ENCODE results near the gene PGBD5.

The PGBD5 gene

DNA sequence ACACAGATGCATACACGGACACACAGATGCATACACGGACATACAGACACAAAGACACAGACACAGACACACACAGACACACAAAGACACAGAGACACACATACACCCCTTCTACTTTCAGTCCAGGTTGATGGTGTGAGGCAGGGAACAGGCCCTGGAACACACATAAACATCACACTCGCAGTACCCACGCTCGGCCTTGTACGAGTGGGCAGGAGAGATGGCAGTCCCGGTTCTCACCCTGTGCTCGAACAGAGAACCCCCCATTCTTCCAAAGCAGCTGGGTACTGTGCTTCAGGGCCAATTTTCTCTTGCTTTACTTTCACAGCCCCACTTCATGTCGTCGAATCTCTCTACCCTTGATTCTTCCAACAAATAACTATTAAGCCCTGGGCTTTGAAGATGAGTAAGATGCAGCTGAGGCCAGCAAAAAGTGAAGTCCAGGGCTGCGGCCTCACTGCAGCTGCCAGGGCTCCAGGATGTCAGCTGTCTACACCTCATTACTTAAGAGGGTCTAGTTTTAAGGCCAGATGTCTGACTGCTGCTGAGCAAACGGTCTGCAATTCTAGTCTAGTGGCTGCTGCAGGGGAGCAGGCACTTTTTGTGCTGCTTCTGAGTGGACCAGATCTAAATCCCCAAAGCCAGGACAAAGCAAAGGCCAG lies 90.1 kb downstream of the PGBD5 start:
- no peak for DNase-seq (ENCODE audit: low read depth, low spot score)

DNA sequence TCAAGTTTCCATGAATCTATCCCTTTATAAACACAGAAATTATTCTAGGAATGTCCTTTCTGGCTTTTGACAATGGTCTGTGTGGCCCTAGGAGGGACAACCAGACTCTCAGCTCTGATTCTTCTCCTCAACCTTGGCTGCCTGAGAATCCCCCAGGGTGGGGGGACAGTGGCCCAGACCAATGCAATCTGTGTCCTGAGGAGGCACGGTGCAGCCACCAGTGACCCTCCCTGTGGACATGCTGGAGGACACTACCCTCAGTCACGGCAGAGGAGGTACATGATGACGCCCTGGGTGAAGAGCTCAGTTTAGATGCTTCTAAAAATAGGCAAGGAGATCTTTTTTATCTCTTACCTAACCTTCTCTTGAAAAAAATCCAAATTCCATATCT lies 91.7 kb downstream of the PGBD5 start:
- H3K4me3 ChIP-seq (ENCODE audit: low read length) = no peak overlapping the region

More for the DNA sequence above, 90.1 kb downstream of the PGBD5 start:
- H3K4me3 ChIP-seq (ENCODE audit: low read length) = no peak overlapping the region

DNA sequence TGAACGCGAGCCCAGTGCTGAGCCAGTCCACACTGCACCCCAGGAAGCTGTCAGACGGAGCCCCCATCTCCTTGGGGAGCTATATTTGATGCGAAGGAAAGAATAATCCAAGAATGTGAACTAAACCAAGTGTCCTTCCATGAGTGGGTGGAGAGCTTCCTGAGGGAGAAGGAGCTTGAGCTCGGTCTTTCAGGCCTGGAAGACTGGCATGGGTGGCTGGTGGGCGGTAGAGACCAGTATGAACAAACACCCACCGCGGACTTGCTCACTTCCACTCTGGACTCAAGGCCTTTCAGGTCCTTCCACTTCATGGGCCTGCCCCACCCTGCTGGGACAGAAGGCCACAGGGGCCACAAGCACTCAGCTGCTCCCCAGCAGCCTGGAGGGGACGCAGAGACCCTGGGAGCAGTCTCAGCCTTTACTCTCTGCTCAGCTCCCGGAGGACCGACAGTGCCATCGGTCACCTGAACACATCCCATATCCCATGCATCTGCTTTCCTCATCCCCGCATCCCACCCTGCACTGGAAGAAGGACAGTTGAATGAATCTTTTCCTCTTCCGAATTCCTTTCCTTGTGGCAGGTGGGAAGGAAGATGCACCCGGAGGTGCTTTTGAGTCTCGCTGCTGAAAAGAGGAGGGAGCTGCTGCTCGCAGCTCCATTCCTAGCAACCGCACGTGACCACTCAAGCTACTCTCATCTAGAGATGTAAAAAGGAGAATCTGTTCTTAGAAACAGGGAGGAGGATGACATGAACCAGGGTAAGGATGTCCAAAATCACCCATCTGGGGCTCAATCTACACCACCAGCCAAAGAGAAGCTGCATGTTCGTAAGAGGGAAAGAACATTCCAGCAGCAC lies 92.3 kb downstream of the PGBD5 start:
- DNase-seq (ENCODE audit: low read depth, low spot score) = no peak
- no peak overlapping the region for H3K4me3 ChIP-seq (ENCODE audit: low read length)

More for the DNA sequence above, 91.7 kb downstream of the PGBD5 start:
- no peak for DNase-seq (ENCODE audit: low read depth, low spot score)

DNA sequence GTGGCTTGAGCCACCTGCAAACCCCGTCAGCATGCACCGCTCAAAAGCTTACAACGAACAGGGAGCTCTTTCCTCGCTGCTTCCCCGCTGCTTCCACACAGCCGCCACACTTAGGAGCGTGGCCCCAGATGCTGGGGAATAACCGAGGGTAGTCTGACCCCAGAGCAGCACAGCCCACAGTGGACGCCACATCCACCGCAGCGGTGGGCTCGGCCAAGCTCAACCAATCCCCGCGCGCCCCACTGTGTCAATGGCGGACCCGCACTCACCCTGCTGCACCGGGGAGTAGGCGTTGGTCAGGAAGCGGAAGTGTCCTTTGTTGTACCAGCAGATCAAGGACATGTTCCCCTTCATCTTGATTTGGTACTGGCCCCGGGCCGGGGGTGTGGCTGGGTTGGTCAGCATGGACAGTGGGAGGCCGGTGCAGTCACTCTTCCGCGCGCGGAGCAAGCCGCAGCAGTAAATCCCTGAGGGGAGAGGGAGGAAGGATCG lies 93.5 kb downstream of the PGBD5 start:
- H3K4me3 ChIP-seq (ENCODE audit: low read length) = no peak overlapping the region
- DNase-seq (ENCODE audit: low read depth, low spot score) = no peak

DNA sequence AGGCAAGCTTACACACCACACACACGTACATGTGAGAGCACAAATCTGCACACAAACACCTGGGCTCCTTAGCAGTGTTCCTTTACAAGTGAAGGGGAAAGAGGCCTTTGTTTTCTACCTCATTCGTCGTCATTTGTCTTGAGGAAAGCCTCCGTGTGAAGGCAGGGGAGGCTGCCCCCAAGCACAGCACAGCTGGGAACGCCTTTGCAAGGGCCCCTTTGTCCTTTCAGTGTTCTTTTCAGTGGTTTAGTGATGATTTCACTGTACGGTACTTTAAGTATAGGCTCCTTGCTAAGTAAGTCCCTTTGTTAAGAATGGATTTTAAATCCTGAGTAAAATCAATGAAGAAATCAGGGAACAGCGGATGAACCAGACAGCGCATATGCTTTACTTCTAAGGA lies 94.1 kb downstream of the PGBD5 start:
- DNase-seq (ENCODE audit: low read depth, low spot score) = no peak
- no peak overlapping the region for H3K4me3 ChIP-seq (ENCODE audit: low read length)

DNA sequence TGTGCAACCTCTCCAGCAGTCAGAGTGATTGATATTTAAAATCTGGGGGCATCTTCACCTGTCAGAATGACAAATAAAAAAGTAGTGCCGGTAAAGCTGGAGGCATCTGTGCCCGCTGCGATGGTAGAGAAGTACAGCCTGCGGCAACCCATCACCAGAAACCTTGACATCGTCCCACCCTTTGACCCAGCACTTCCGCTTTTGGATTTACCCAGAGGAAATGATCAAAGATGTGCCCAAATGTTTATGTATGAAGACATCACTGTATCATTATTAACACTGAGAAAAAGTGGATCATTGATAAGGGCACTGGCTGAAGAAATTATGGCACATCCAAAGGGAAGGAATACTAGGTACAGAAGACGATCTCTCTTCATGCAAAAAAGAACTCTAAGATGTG lies 96.0 kb downstream of the PGBD5 start:
- H3K4me3 ChIP-seq (ENCODE audit: low read length) = no peak overlapping the region
- no peak for DNase-seq (ENCODE audit: low read depth, low spot score)

DNA sequence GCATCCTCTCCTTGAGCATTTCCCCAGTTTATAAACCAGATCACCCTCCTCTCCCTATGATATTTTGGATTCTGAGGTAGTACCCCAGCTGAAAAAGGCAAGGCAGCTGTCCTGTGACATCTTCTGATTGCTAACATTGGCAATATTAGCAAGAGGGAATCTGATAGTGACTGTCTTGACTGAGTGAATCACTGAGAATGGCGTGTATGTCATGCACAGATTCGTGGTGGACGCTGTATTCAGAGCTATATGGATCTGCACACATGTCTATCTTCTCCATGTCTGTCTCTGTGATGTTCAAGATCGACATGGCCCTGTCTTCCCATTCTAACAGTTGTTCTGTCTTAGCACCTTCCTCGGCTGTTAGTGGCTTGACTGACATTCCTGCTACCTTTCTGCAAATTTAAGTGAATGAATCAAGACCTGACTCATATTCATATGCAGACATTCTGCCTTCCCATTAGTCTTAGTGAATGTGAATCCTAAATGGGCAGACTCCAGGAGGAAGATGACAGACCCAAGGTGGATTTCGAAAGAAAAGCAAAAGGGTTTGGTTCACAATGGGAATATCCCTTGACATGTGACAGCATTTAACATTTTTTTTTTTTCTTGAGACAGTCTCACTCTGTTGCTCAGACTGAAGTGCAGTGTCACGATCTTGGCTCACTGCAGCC lies 97.7 kb downstream of the PGBD5 start:
- DNase-seq (ENCODE audit: low read depth, low spot score) = no peak
- no peak overlapping the region for H3K4me3 ChIP-seq (ENCODE audit: low read length)

DNA sequence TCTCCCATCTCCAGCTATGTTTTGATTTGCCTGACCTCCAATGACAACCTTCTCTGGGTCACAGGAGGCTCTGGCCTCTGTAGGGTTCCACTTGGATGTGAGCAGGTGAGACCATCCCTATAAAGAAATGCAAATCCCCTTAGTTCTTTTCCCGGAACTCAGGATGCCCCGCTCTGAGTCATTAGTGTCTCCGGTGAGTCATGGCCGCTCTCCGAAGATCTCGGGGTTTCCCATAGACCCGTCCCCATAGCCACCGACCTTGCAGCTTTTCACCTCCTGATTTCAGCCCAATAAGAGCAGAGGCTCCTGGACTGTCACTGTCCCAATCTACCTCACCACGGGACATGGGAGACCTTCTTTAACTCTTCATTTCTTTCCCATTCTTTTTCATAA lies 98.2 kb downstream of the PGBD5 start:
- H3K4me3 ChIP-seq (ENCODE audit: low read length) = no peak overlapping the region
- no peak for DNase-seq (ENCODE audit: low read depth, low spot score)

DNA sequence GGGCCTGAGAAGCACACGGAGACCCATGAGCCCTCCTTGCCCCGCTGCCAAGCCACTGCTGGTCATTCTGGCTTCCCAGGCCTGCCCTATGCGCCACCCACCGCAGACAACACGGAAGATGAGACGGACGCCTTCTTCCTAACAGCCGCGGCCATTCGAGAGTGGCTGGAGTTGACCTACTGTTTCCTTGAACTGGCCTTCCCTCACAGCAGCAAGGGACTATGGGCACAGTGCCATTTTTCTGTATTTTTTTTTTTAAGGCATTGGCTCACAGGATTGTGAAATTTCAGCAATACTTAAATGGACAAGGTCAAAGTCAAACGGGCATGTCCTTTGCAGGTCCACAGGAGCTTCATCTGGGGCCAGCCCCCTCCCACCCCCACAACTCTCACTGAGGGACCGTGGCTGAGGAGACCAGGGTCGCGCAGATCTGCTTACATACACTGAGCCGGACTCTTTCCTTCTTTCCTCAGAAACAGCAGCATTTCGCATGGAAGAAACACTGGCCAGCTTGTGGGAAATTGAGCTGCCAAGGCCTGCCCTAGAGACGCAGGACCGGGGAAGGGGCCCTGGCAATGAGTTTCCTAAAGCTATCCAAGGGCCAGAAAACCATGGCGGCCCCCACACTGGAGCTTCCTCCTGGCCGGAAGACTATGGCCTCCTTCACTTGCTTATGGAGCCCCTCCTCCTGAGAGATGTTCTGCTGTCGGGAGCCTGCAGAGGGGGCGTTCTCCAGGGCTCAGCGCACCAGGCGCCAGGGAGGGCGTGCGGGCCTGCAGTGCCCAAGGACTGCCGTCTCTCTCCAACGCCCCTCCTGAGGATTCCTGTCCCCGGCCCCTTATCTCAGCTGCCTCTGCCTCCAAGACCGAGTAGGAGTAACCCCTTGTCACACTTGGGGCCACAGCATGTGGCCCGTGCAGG lies 98.9 kb downstream of the PGBD5 start:
- DNase-seq (ENCODE audit: low read depth, low spot score) = no peak
- H3K4me3 ChIP-seq (ENCODE audit: low read length) = no peak overlapping the region

DNA sequence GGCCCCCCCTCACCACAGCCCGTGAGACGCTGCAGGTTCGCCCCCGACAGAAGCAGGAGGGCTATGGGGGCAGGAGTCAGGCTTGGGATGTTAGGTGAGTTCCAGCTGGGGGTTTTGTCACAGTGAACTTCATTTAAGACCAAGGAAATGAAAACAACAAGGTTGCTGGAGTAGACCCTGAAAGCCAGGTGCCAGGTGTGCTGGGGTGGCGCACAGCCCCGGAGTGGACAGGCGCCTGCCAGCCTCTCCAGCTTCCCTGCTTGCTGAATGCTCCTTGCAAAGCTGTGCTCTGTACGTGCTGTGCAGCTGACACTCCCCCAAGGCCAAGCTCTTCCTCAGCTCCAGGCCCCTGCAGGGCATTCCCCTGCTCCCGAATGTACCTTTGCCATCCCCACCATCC lies 102.4 kb downstream of the PGBD5 start:
- no peak for DNase-seq (ENCODE audit: low read depth, low spot score)
- H3K4me3 ChIP-seq (ENCODE audit: low read length) = no peak overlapping the region

DNA sequence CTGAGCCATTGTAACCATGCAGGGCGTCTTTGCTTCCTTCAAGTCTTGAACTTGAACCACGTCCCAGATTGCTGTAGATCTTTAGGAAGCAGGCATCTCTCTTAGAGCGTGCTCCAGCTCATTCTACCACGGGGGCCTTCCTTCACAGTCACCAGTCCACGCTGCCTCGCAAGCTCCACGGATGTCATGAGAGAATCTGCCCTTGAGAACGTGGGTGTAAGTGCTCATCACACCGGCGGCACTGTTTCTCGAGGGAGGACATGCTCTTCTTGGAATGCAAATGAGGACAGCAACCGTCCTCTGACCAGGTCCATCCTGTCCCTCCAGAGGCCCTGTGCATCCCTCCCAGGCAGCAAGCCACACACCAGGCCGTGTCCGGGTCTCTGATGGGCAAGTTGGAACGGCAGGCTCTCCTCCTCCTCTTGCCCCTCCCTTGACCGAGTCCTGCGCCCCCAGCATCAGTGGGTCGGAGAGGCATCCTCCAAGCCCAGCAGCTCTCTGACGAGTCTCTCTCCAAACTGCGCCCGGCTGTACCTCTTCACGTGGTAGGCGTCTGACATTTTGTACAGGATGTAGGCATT lies 103.1 kb downstream of the PGBD5 start:
- no peak overlapping the region for H3K4me3 ChIP-seq (ENCODE audit: low read length)
- no peak for DNase-seq (ENCODE audit: low read depth, low spot score)

DNA sequence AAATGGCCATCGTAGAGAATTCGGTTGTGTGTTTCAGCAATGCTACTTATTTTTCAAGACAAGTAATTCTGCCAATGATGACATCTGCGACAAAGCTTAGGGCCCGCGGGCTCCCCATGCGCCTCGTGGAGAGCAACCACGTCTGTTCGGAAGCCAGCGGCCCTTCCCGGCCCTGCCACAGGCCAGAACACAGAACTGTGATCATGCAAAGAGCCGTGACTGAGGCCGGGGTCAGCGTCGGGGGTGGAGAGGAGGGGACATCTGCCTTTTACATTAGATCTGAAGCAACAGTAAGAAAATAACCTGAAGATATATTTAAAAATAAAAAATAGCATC lies 103.7 kb downstream of the PGBD5 start:
- DNase-seq (ENCODE audit: low read depth, low spot score) = no peak
- H3K4me3 ChIP-seq (ENCODE audit: low read length) = no peak overlapping the region

DNA sequence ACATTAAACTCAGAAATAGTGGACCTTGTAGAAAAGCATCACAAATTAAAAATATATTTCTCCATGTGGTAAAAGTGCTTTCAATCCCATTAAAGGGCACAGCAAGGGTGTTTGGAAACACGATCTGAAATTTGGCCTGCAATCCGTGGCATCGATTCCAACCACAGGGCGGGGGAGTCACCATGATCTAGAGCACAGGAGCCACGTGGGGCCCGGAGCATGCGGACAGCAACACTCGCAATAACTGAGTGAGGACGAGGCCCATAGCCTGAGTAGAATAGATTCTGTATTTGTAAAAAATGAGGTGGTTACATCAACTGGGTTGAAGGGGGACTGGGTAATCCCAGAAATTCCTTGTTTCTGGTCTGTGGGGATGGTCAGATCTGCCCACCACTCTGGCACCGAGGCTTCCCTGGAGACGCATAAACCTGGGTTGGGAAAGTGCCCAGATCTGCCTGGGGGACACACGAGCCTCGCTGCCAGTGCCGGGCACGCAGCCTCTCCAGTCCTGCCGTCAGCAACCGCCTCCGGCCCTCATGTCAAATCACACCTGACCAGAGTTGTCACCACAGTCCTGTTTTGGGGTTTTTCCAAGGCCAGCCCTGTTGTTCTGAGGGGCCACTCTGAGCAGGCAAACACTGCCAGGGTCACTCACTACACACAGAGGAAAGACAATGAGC lies 104.3 kb downstream of the PGBD5 start:
- H3K4me3 ChIP-seq (ENCODE audit: low read length) = no peak overlapping the region
- DNase-seq (ENCODE audit: low read depth, low spot score) = no peak

DNA sequence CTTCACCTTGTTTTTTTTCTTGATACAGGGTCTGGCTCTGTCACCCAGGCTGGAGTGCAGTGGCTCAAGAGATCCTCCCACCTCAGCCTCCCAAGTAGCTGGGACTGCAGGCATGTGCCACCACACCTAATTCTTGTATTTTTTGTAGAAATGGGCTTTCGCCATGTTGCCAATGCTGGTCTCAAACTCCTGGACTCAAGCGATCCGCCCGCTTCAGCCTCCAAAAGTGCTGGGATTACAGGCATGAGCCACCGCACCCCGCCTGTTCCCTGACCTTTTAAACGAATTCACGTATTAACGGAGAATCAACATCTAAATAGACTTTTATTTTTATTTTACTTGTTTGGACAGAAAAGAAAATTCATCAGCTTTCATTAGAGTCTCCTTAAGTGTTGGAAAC lies 104.8 kb downstream of the PGBD5 start:
- no peak overlapping the region for H3K4me3 ChIP-seq (ENCODE audit: low read length)
- no peak for DNase-seq (ENCODE audit: low read depth, low spot score)

DNA sequence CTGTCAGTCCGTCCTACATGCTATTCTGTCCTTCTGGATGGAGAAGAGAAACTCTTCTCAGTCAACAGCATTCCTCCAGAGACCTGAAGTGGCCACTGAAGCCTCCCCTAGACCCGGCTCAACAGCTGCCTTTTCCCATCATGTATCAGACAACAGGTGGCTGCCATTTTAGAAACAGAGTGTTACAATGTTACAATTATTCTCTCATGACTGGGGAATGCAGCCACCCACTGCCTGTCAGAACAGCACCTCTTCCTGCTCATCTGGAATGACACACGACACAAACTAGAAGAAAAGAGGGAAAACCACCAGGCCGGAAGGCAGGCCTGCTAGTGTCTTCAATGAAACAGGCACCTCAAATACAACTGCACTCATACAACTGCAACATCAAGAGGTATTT lies 105.3 kb downstream of the PGBD5 start:
- H3K4me3 ChIP-seq (ENCODE audit: low read length) = no peak overlapping the region
- no peak for DNase-seq (ENCODE audit: low read depth, low spot score)

DNA sequence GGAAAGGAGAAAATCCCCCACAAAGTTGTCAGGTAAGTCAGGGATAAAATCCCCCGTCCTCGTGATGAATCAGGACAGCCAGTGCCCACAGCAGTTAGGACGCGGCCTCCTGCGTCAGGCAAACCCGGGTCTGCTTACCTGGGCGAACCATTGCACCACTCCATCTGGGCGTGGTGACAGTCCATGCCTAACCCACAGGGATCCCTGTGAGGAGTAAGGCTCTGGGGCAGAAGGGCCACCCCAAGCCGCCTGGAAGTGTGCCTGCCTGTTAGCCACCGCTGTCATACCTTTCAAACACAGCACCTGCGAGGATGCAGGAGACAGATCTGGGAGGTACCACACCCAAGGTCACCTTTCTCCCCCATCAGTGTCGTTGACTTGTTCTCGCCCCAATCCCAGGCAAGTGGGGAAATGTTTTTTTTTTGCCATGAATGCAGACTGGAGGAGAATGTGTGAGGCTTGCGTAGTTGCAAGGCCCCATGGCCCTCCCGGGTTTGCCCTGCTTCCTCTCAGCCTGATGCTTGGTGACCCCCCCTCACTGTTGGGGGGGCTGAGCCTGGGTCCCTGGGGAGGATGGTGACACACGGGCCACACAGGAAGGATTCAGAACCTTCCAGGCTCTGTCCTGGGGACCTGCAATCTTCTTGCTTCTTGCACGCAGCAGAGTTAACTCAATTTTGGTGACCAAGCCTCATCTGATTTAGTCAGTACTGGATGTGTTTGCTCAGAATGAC lies 107.0 kb downstream of the PGBD5 start:
- DNase-seq (ENCODE audit: low read depth, low spot score) = no peak
- H3K4me3 ChIP-seq (ENCODE audit: low read length) = no peak overlapping the region
